ENCODE data around the gene SPATA31C1.

Gene SPATA31C1

DNA sequence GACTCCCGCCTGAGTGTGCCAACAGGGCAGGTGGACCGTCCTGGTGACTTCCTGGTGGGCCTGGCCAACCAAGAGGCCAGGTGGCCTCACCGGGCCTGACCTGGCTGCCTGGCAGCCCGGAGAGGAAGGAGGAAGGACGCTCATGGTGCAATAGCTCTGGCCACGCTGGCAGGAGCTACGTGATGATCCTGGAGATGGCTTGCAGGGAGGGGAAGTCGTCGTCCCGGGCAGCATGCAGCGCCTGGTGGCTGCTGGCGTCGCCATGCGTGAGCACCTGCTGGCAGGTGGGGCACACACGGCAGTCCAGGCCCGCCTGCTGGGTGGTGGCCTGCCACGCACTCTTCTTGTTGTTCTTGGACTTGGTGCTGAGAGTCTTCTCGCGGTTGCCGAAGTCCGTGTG is 26.3 kb downstream of the SPATA31C1 start:
- no peak for DNase-seq

- DNase-seq: no peak
Measured at GRCh38 chr9:87944682-87945081, 26.9 kb downstream of the SPATA31C1 start.

- no peak for DNase-seq
Measured at GRCh38 chr9:87950296-87950695, 32.5 kb downstream of the SPATA31C1 start.

- peak in 1 of 6 experiments; percentile 19 for DNase-seq
Measured at GRCh38 chr9:87950765-87951488, 33.2 kb downstream of the SPATA31C1 start.

- DNase-seq: no peak
Measured at GRCh38 chr9:87954230-87954629, 36.5 kb downstream of the SPATA31C1 start.

DNA sequence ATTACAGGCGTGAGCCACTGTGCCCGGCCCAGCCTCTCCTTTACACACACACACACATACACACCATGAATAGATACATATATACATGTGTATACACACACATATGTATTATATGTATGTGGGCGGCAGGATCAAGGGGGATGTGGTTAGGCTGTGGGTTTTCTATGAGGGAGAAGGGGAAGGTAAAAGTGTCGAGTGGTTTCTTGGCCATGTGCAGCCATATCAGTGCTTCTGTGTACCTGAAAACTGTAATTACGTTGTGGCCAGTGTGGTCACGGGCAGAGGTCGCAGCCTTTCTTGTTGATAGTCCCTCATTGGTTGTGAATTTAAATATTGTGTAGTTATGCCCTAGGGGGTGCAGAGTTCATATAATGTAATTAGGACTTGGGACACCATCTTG is 40.1 kb downstream of the SPATA31C1 start:
- DNase-seq: no peak

- DNase-seq: no peak
Measured at GRCh38 chr9:87958591-87958990, 40.8 kb downstream of the SPATA31C1 start.

DNA sequence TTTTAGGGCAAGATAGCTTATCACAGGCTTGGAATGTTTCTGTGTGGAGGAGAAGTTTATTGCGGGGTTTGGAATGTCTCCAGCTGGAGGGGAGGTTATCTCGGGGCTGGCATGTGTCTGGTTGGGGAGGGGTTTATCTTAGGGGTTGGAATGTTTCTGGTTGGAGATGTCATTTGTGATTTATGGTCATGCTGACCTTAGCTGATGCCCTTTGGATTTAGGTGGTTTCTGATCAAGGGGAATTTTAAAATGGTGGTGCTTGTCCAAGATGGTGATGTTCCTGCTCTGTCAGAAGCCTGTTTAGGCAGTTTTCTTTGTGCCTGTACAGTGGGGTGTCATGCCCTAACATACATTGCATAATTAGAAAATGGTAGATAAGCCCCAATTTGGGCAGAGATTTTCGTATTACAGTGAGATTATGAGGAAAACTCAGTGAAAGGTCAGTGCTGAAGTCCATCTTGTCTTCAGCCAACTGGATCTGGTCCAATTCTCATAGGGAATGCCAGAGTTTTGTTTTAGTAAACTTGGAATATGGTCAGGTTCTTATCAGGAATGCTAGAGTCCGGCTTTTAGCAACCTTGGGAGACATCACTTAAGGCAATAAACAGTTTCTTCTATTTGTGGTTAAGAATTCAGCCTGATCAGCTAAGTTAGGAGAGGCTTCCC is 42.3 kb downstream of the SPATA31C1 start:
- no peak for DNase-seq

GRCh38 chr9:87963770-87964169 is 46.0 kb downstream of the SPATA31C1 start:
- DNase-seq: no peak

GRCh38 chr9:87964826-87965225 is 47.1 kb downstream of the SPATA31C1 start:
- no peak for DNase-seq

DNA sequence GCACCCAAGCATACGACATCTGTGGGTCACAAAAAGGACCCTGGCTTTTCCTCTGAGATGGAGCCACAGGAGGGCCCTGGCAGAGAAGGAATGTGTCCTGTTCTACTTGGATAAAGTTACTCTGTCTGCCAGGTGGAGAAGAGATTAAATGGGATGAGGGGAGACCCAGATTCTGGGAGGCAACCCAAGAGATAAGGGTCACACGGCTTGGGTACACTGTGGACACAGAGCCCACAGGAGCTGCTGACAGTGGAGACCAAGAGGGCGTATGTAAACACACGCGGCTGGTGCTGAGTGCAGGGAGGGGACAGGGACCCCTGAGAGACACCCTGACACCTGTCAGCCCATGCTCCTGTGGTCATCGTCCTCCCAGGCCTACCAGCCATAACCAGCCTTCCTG is 50.4 kb downstream of the SPATA31C1 start:
- no peak for DNase-seq

DNA sequence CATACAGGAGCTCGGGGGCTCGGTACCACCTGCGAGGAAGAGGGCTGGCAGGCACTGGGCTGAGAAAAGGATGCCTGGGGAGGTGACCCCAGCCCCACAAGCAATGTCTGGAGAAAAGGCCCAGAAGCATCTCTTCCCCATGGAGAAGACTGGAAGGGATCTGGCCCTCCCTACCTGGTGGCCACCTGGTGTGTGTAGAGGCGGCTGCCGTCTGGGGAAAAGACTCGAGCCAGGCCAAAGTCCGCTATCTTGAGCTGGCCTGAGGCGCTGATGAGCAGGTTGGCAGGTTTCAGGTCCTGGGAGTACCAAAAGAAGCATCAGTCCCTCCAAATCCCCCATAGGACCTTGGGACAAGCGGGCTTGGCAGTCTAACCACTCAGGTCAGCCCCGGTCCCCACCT is 52.8 kb downstream of the SPATA31C1 start:
- no peak for DNase-seq

GRCh38 chr9:87973122-87973521 is 55.4 kb downstream of the SPATA31C1 start:
- no peak for DNase-seq
